ENCODE data around the gene GOLGA5.

- TF ChIP-seq SP1 (IDR thresholded peaks at IDR 0.05) (no peak), SP1 (CRISPR knock-in tag; IDR thresholded peaks at IDR 0.05) (no peak), ZKSCAN8 (CRISPR knock-in tag; IDR thresholded peaks at IDR 0.05; ENCODE audit: borderline replicate concordance) (no peak), SP2 (CRISPR knock-in tag; IDR thresholded peaks at IDR 0.05) (no peak), RNF2 (conservative IDR thresholded peaks at IDR 0.05; ENCODE audit: low read depth) (no peak), MAFK (conservative IDR thresholded peaks at IDR 0.05 in 1 of 2, IDR thresholded peaks at IDR 0.05 in 1 of 2; ENCODE audit: low read length in 2 of 2) (no peak), ZNF737 (CRISPR knock-in tag; IDR thresholded peaks at IDR 0.05; ENCODE audit: borderline replicate concordance) (no peak), XBP1 (CRISPR knock-in tag; IDR thresholded peaks at IDR 0.05) (no peak), ZEB1 (IDR thresholded peaks at IDR 0.05; ENCODE audit: insufficient replicate concordance, low read depth) (no peak), CTCF (CRISPR knock-in tag; IDR thresholded peaks at IDR 0.05) (no peak), MED1 (CRISPR knock-in tag; IDR thresholded peaks at IDR 0.05) (no peak), CC2D1A (CRISPR knock-in tag; IDR thresholded peaks at IDR 0.05) (no peak), ATF2 (CRISPR knock-in tag; IDR thresholded peaks at IDR 0.05) (no peak), SETDB1 (CRISPR knock-in tag; IDR thresholded peaks at IDR 0.05; ENCODE audit: borderline replicate concordance) (no peak), NFE2L2 (IDR thresholded peaks at IDR 0.05; ENCODE audit: low read length) (no peak)
Observed at GRCh38 chr14:92786427-92786756, 7.7 kb upstream of the GOLGA5 start.

Measured in HepG2 (cell line).